ENCODE data around the gene PLB1.
"Not testable (repeated sequence)": the region's sequence is repeated elsewhere in the genome, so short reads cannot be mapped to it uniquely, and the experiment has no call there.

The PLB1 gene

GRCh38 chr2:28652217-28652616 lies 156.4 kb downstream of the PLB1 start:
- DNase-seq, result no peak

GRCh38 chr2:28653892-28654662 lies 158.2 kb downstream of the PLB1 start:
- no peak for DNase-seq

- DNase-seq, result no peak
Observed at GRCh38 chr2:28654663-28655320, 158.9 kb downstream of the PLB1 start.

GRCh38 chr2:28656937-28657615 lies 161.2 kb downstream of the PLB1 start:
- DNase-seq, result no peak

GRCh38 chr2:28658369-28658768 lies 162.5 kb downstream of the PLB1 start:
- no peak for DNase-seq

- DNase-seq, result no peak
Observed at GRCh38 chr2:28659127-28659526, 163.3 kb downstream of the PLB1 start.

GRCh38 chr2:28661589-28662001 lies 165.7 kb downstream of the PLB1 start:
- DNase-seq, result no peak

GRCh38 chr2:28662044-28662443 lies 166.2 kb downstream of the PLB1 start:
- DNase-seq, result no peak

- no peak for DNase-seq
Observed at GRCh38 chr2:28662468-28663181, 166.8 kb downstream of the PLB1 start.

GRCh38 chr2:28663359-28663758 lies 167.5 kb downstream of the PLB1 start:
- DNase-seq, result no peak

GRCh38 chr2:28664120-28664842 lies 168.4 kb downstream of the PLB1 start:
- no peak for DNase-seq

GRCh38 chr2:28665041-28665704 lies 169.3 kb downstream of the PLB1 start:
- no peak for DNase-seq

- DNase-seq, result not testable (repeated sequence)
Observed at GRCh38 chr2:28665811-28666377, 170.0 kb downstream of the PLB1 start.

GRCh38 chr2:28666496-28667184 lies 170.8 kb downstream of the PLB1 start:
- no peak for DNase-seq

GRCh38 chr2:28667261-28667660 lies 171.4 kb downstream of the PLB1 start:
- DNase-seq, result no peak

GRCh38 chr2:28668106-28668814 lies 172.4 kb downstream of the PLB1 start:
- no peak for DNase-seq

GRCh38 chr2:28668880-28669279 lies 173.0 kb downstream of the PLB1 start:
- DNase-seq, result no peak

- DNase-seq, result no peak
Observed at GRCh38 chr2:28670856-28671255, 175.0 kb downstream of the PLB1 start.

GRCh38 chr2:28673338-28673737 lies 177.5 kb downstream of the PLB1 start:
- DNase-seq, result no peak

- no peak for DNase-seq
Observed at GRCh38 chr2:28674062-28674712, 178.3 kb downstream of the PLB1 start.

Measured in NCI-H1048 (cell line).